GM19099 (cell line): ENCODE measurements around the gene DIPK1C.

Experiments used
- POLR2A ChIP-seq: IDR thresholded peaks from 3 replicates; pipeline ENCODE4 v1.6.1; 2011; ENCODE audit warnings: low read depth; ENCODE audit not compliant: insufficient read length; ENCODE audit errors: extremely low read depth

The DIPK1C gene

GRCh38 chr18:74457043-74457724, at the start of gene DIPK1C:
DIPK1C (minus strand) TSS chr18:74457308; CDS start chr18:74457259, 49 bp downstream.
- no peak for TF ChIP-seq POLR2A

- TF ChIP-seq POLR2A, result no peak
Measured at GRCh38 chr18:74506448-74507084, 49.5 kb upstream of the DIPK1C start.

- TF ChIP-seq POLR2A, result no peak
Measured at GRCh38 chr18:74505776-74506175, 48.7 kb upstream of the DIPK1C start.

DNA sequence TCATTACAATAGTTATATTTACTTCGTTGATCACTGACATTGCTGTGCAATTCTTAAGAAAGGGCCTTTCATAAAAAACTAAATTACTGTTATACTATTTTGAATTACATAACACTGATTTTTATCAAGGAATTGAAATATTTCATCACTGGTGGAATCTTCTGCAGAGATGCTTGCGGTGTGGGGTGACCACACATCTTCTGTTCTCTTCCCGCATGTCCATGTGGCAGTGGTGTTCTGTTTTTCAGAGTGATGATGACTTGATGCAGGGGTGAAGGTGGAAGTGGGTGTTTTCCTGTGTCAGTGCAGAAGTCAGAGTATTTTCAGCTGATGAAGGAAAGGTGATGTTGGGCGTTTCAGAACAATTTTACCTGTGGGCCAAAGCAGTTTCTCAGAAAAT, 46.0 kb upstream of the DIPK1C start:
- TF ChIP-seq POLR2A, result no peak

GRCh38 chr18:74501386-74501785, 44.3 kb upstream of the DIPK1C start:
- TF ChIP-seq POLR2A, result no peak

GRCh38 chr18:74500372-74500771, 43.3 kb upstream of the DIPK1C start:
- TF ChIP-seq POLR2A, result no peak

DNA sequence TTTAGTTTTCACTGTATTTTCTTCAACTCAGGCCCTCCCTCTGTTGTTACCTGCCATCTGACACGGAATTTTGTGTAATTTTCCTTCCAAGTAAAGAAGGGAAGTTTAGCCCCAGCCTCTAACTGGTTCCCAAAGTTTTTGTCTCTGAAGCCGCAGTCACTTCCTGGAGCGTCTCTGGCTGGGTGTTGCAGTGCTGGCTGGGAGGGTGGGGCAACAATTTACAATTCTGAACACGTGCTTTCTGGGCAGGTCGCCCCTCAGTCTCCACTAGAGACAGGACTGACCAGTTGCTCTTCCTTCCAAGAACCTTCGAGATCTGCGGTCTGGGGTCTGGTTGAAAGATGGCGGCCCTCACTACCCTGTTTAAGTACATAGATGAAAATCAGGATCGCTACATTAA, 42.5 kb upstream of the DIPK1C start:
- TF ChIP-seq POLR2A, result peak; percentile 53

- TF ChIP-seq POLR2A, result peak; percentile 41
Measured at GRCh38 chr18:74498712-74499627, 41.9 kb upstream of the DIPK1C start.

GRCh38 chr18:74497778-74498177, 40.7 kb upstream of the DIPK1C start:
- no peak for TF ChIP-seq POLR2A

GRCh38 chr18:74497324-74497676, 40.2 kb upstream of the DIPK1C start:
- TF ChIP-seq POLR2A, result no peak

GRCh38 chr18:74496508-74497323, 39.6 kb upstream of the DIPK1C start:
- no peak for TF ChIP-seq POLR2A

GRCh38 chr18:74495581-74496507, 38.7 kb upstream of the DIPK1C start, which contains the start of gene CNDP2:
CNDP2 (plus strand) TSS chr18:74496363; CDS start chr18:74499974, 3,611 bp downstream.
- peak; percentile 77 for TF ChIP-seq POLR2A

GRCh38 chr18:74494514-74494913, 37.4 kb upstream of the DIPK1C start:
- no peak for TF ChIP-seq POLR2A

DNA sequence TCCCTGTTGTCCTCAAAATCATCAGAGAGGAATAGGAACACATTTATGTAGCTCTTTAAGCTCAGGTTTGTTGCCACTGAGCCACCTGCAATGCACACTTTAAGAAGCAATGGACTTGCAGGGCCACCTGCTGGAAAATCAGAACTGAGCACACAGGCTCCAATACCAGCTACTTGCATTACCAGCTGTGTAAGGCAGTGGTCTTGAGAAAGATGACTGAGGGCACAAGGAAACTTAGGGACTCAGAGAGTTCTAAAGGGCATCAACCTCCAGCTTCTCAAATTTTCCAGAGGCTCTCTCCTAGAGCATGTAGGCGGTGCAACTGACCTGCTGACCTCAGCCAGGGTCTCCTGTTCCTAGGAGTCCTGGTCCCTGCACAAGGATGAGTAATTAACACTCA, 36.6 kb upstream of the DIPK1C start:
- no peak for TF ChIP-seq POLR2A

DNA sequence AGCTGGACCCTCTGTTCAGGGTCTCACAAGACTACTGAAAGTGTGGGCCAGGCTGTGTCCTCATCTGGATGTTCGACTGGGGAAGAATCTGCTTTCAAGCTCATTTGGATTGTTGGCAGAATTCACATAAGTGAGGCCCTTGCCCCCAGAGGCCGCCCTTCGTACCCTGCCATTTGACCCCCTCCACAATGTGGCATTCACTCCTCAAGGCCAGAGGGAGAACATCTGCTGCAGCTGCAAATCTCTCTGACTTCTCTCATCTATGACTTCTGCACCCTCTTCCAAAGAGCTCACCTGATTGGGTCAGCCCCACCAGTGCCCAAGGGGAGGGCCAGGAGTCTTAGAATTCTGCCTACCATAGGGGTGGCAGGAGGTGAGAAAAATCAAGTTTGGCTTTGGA, 35.2 kb upstream of the DIPK1C start:
- TF ChIP-seq POLR2A, result no peak
